HFFc6 (cell line): ENCODE measurements around the gene CMSS1. TPM values are rescaled to one million over a fixed set of nuclear protein-coding genes. Genes with fewer than 3 reads are reported as not detected.

Experiments used
- DNase-seq: peaks from one replicate; pipeline ENCODE4 v3.0.0-alpha.2; 2018
- H3K27ac Mint-ChIP-seq: 2 replicates; pipeline ENCODE4 v1.8.0; 2020; ENCODE audit warnings: mild to moderate bottlenecking, mixed read lengths
- H3K27me3 Mint-ChIP-seq: 2 replicates; pipeline ENCODE4 v1.8.0; 2021; ENCODE audit warnings: mild to moderate bottlenecking, moderate library complexity, mixed read lengths; ENCODE audit not compliant: insufficient read depth
- H3K36me3 Mint-ChIP-seq: 2 replicates; pipeline ENCODE4 v1.8.0; 2021; ENCODE audit warnings: low read depth, mixed read lengths
- H3K4me1 Mint-ChIP-seq: 2 replicates; pipeline ENCODE4 v1.8.0; 2020; ENCODE audit warnings: low read depth, mixed read lengths
- H3K4me3 Mint-ChIP-seq: 2 replicates; pipeline ENCODE4 v1.8.0; 2020; ENCODE audit warnings: mild to moderate bottlenecking, moderate library complexity, mixed read lengths
- H3K9me3 Mint-ChIP-seq: 2 replicates; pipeline ENCODE4 v1.8.0; 2020; ENCODE audit warnings: mild to moderate bottlenecking, mixed read lengths
- CTCF ChIP-seq: fragments of 200-600 bp; sonication (generic); IDR thresholded peaks from 2 replicates; pipeline ENCODE4 v1.5.0; 2021; ENCODE audit warnings: antibody characterized with exemption, mild to moderate bottlenecking
- total RNA-seq, 6 experiments: library from RNA; stranded (reverse); fragmentation: NEBNext Ultra II Directional; extraction: Animal tissue kit (Norgen Biotek cat#: 25700); gene quantifications; 2 replicates in 1 of 6; 3 replicates in 5 of 6; pipeline ENCODE4 v1.2.3, GENCODE V29; 2021

Gene CMSS1
- total RNA-seq, 6 experiments from 2014 or later, result 27.8 to 47.0 (median 38.1) TPM

- peaks cover 10% of the 10 kb centered on the region for H3K36me3 Mint-ChIP-seq
- DNase-seq, result no peak
- TF ChIP-seq CTCF, result no peak
- H3K4me3 Mint-ChIP-seq, result no peak overlapping the region
- H3K4me1 Mint-ChIP-seq, result peaks cover 70% of the 10 kb centered on the region
- no peaks in the 10 kb centered on the region; the same call in 1 of the 2 replicates for H3K27me3 Mint-ChIP-seq
- no peaks in the 10 kb centered on the region for H3K9me3 Mint-ChIP-seq
- H3K27ac Mint-ChIP-seq, result peak overlapping the region; percentile 59
Observed at GRCh38 chr3:100075851-100076730, 258.4 kb downstream of the CMSS1 start.

- peak overlapping the region; percentile 59 for H3K27ac Mint-ChIP-seq
- DNase-seq, result no peak
- H3K9me3 Mint-ChIP-seq, result no peaks in the 10 kb centered on the region
- no peak for TF ChIP-seq CTCF
- H3K4me1 Mint-ChIP-seq, result peaks cover 70% of the 10 kb centered on the region
- peaks cover 5% of the 10 kb centered on the region for H3K36me3 Mint-ChIP-seq
- H3K4me3 Mint-ChIP-seq, result no peak overlapping the region
- no peaks in the 10 kb centered on the region for H3K27me3 Mint-ChIP-seq
Observed at GRCh38 chr3:100076731-100077529, 259.3 kb downstream of the CMSS1 start.

GRCh38 chr3:100079328-100079727 lies 261.7 kb downstream of the CMSS1 start:
- Mint-ChIP-seq H3K27ac (no peak overlapping the region), H3K36me3 (no peaks in the 10 kb centered on the region), H3K9me3 (no peaks in the 10 kb centered on the region), H3K4me3 (no peak overlapping the region), H3K27me3 (no peaks in the 10 kb centered on the region), H3K4me1 (peaks cover 60% of the 10 kb centered on the region)
- TF ChIP-seq CTCF, result no peak
- no peak for DNase-seq

- Mint-ChIP-seq H3K27ac (no peak overlapping the region; the same call in 1 of the 2 replicates), H3K36me3 (no peaks in the 10 kb centered on the region), H3K27me3 (no peaks in the 10 kb centered on the region), H3K4me3 (no peak overlapping the region), H3K9me3 (no peaks in the 10 kb centered on the region), H3K4me1 (peaks cover 55% of the 10 kb centered on the region)
- DNase-seq, result peak; percentile 34
- no peak for TF ChIP-seq CTCF
Observed at GRCh38 chr3:100080573-100080972, 262.9 kb downstream of the CMSS1 start.

GRCh38 chr3:100081311-100081710 lies 263.6 kb downstream of the CMSS1 start:
- Mint-ChIP-seq H3K4me1 (peaks cover 55% of the 10 kb centered on the region), H3K36me3 (no peaks in the 10 kb centered on the region), H3K4me3 (no peak overlapping the region), H3K27ac (no peak overlapping the region), H3K27me3 (no peaks in the 10 kb centered on the region), H3K9me3 (no peaks in the 10 kb centered on the region)
- no peak for DNase-seq
- TF ChIP-seq CTCF, result no peak
